ENCODE results near the gene TMED7. TPM values are rescaled to one million over a fixed set of nuclear protein-coding genes. Genes with fewer than 3 reads are reported as not detected.
A peak's percentile ranks its signal among the peaks of the same experiment; 100 is the strongest.
"Not testable (repeated sequence)": the region's sequence is repeated elsewhere in the genome, so short reads cannot be mapped to it uniquely, and the experiment has no call there.

The TMED7 gene
- 125 TPM for total RNA-seq

- DNase-seq: peak; percentile 99
Observed at GRCh38 chr5:115625579-115626444, at the start of gene TMED7. Gene TMED7, minus strand, starts transcription at chr5:115626036. Its CDS starts 244 bp downstream, at chr5:115625792.

- not testable (repeated sequence) for DNase-seq
Observed at GRCh38 chr5:115674782-115675181, 48.9 kb upstream of the TMED7 start.

- DNase-seq: no peak
Observed at GRCh38 chr5:115673596-115673995, 47.8 kb upstream of the TMED7 start.

GRCh38 chr5:115671939-115672338, 46.1 kb upstream of the TMED7 start:
- DNase-seq: no peak

GRCh38 chr5:115666023-115666422, 40.2 kb upstream of the TMED7 start:
- DNase-seq: no peak

GRCh38 chr5:115661563-115661962, 35.7 kb upstream of the TMED7 start:
- no peak for DNase-seq

GRCh38 chr5:115661101-115661500, 35.3 kb upstream of the TMED7 start:
- DNase-seq: no peak

GRCh38 chr5:115657881-115658233, 32.0 kb upstream of the TMED7 start:
- no peak for DNase-seq

GRCh38 chr5:115657125-115657880, 31.5 kb upstream of the TMED7 start:
- no peak for DNase-seq

GRCh38 chr5:115656404-115656803, 30.6 kb upstream of the TMED7 start:
- DNase-seq: no peak

- DNase-seq: no peak
Observed at GRCh38 chr5:115655994-115656393, 30.2 kb upstream of the TMED7 start.

- no peak for DNase-seq
Observed at GRCh38 chr5:115649541-115649940, 23.7 kb upstream of the TMED7 start.

GRCh38 chr5:115648056-115648455, 22.2 kb upstream of the TMED7 start:
- no peak for DNase-seq

GRCh38 chr5:115645386-115645785, 19.6 kb upstream of the TMED7 start:
- not testable (repeated sequence) for DNase-seq

GRCh38 chr5:115644046-115644445, 18.2 kb upstream of the TMED7 start:
- no peak for DNase-seq

GRCh38 chr5:115641948-115642347, 16.1 kb upstream of the TMED7 start:
- no peak for DNase-seq

GRCh38 chr5:115640274-115640673, 14.4 kb upstream of the TMED7 start:
- DNase-seq: no peak

- no peak for DNase-seq
Observed at GRCh38 chr5:115639377-115639776, 13.5 kb upstream of the TMED7 start.

GRCh38 chr5:115637507-115637906, 11.7 kb upstream of the TMED7 start:
- no peak for DNase-seq

GRCh38 chr5:115636008-115636407, 10.2 kb upstream of the TMED7 start:
- DNase-seq: no peak

- DNase-seq: peak; percentile 76
Observed at GRCh38 chr5:115634343-115635132, 8.7 kb upstream of the TMED7 start.

GRCh38 chr5:115629903-115630302, 4.1 kb upstream of the TMED7 start:
- no peak for DNase-seq

All from occipital lobe (tissue), 2 donors.